Measurements from ENCODE around the gene PEX16.

DNA sequence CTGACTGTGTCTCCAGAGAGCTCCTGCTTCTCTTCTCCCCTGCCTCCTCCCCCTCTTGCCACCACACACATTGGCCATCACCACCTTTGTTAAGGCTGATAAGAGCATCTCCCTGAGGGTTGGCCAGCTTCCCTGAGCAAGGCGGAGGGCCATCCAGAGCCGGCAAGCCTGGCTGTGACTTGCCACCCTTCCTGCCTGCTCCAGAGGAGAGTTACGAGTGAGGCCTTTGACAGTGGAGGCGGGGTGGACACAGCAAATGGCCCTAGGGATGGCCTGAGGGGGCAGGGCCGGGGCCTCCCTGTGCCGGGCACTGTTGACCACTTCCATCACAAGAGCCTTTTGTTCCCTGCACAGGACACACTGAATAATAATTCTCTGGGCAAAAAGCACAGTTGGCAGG is 16.1 kb downstream of the PEX16 start:
- TF ChIP-seq CTCF (IDR thresholded peaks at IDR 0.05) = no peak
- no peak for TF ChIP-seq POLR2A (IDR thresholded peaks at IDR 0.05)
